Fibroblast of the aortic adventitia (primary cell): ENCODE measurements around the gene ZFPM1. TPM values are rescaled to one million over a fixed set of nuclear protein-coding genes. Genes with fewer than 3 reads are reported as not detected.

Experiments
- DNase-seq: peaks from one replicate; pipeline ENCODE4 v3.0.0-alpha.2; 2010; ENCODE audit warnings: low read depth
- H3K4me3 ChIP-seq: 2 replicates; pipeline ENCODE4 v1.5.1; 2011; ENCODE audit warnings: low read depth, mild to moderate bottlenecking, control low read depth, low read length, moderate library complexity
- CTCF ChIP-seq: IDR thresholded peaks from 2 replicates; pipeline ENCODE4 v1.5.1; 2011; ENCODE audit warnings: mild to moderate bottlenecking, low read length, control low read depth, inconsistent platforms; ENCODE audit not compliant: insufficient read depth
- total RNA-seq: library from RNA; depleted of rRNA; stranded (reverse); fragments of >200 nt; gene quantifications from 2 replicates; pipeline ENCODE4 v1.2.3, GENCODE V29; 2012; ENCODE audit warnings: low replicate concordance

Gene ZFPM1
- total RNA-seq, 1 donor = 4.2 TPM

- DNase-seq = no peak
- no peak for TF ChIP-seq CTCF
- H3K4me3 ChIP-seq = no peak overlapping the region
These were observed 35.1 kb downstream of the ZFPM1 start for GRCh38 chr16:88487920-88488851.

- no peak for TF ChIP-seq CTCF
- DNase-seq = no peak
- no peak overlapping the region for H3K4me3 ChIP-seq
These were observed 36.2 kb downstream of the ZFPM1 start for GRCh38 chr16:88489163-88489741.

- DNase-seq = no peak
- H3K4me3 ChIP-seq = no peak overlapping the region
- no peak for TF ChIP-seq CTCF
These were observed 38.0 kb downstream of the ZFPM1 start for GRCh38 chr16:88491001-88491559.

- no peak for DNase-seq
- H3K4me3 ChIP-seq = no peak overlapping the region
- TF ChIP-seq CTCF = no peak
These were observed 38.7 kb downstream of the ZFPM1 start for GRCh38 chr16:88491560-88492310.

- H3K4me3 ChIP-seq = no peak overlapping the region
- no peak for DNase-seq
- TF ChIP-seq CTCF = no peak
These were observed 40.8 kb downstream of the ZFPM1 start for GRCh38 chr16:88493879-88494278.

GRCh38 chr16:88494335-88495154 lies 41.5 kb downstream of the ZFPM1 start:
- no peak for DNase-seq
- no peak overlapping the region for H3K4me3 ChIP-seq
- TF ChIP-seq CTCF = no peak
